ENCODE results near the gene NPIPA1.

DNA sequence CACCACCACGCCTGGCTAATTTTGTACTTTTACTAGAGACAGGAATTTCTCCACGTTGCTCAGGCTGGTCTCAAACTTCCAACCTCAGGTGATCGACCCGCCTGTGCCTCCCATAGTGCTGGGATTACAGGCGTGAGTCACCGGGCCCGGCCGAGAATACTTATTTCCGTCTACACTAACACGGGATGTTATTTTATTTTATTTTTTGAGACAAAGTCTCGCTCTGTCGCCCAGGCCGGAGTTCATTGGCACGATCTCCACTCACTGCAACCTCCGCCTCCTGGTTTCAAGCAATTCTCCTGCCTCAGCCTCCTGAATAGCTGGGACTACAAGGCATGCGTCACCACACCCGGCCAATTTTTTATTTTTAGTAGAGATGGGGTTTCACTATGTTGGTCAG, 28.1 kb downstream of the NPIPA1 start:
- TF ChIP-seq ZNF239 (CRISPR knock-in tag; IDR thresholded peaks at IDR 0.05) (no peak), FOXJ3 (CRISPR knock-in tag; IDR thresholded peaks at IDR 0.05) (no peak), TCF7L2 (IDR thresholded peaks at IDR 0.05; ENCODE audit: low read depth, low read length) (no peak), SETDB1 (IDR thresholded peaks at IDR 0.05; ENCODE audit: low read length) (no peak), SMAD1 (IDR thresholded peaks at IDR 0.05; ENCODE audit: low read depth, low read length, partially characterized antibody) (no peak), ZNF311 (CRISPR knock-in tag; IDR thresholded peaks at IDR 0.05) (no peak)
